ENCODE data around the gene HORMAD2. TPM values are rescaled to one million over a fixed set of nuclear protein-coding genes. Genes with fewer than 3 reads are reported as not detected.
"Not testable (repeated sequence)": the region's sequence is repeated elsewhere in the genome, so short reads cannot be mapped to it uniquely, and the experiment has no call there.

HORMAD2 gene
- polyA plus RNA-seq, 1 donor = not detected

DNA sequence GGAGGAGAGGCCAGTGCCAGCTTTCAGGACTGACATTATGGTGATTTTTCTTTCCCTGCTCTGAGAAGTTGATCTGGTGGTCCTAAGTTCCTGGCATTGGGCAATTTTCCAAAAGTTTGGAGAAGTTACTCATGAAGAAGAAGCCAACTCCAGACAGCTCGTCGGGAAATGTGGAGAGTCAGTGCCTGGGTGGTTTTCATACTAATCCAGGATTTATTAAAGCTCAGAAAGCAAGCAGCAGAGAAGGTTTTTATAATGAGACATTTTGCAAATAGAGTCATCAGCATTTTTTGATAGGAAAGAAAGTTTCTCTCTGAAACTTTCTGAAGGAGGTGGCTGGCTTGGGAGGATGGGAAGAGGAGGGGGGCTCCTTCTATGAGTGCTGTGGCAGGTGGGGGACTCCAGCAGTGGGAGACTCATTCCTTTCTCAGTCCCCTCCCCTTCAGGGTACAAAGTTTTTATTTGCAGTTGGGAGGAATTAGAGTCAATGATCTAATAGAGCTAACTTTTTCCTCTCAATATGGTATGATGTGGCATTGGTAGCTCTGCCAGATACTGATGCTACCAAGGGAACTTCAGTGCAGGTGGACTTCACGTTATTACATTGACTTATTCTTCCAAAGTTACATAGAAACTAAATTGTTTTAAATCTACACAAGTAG lies 110.9 kb downstream of the HORMAD2 start:
- DNase-seq (ENCODE audit: low read depth) = no peak

DNA sequence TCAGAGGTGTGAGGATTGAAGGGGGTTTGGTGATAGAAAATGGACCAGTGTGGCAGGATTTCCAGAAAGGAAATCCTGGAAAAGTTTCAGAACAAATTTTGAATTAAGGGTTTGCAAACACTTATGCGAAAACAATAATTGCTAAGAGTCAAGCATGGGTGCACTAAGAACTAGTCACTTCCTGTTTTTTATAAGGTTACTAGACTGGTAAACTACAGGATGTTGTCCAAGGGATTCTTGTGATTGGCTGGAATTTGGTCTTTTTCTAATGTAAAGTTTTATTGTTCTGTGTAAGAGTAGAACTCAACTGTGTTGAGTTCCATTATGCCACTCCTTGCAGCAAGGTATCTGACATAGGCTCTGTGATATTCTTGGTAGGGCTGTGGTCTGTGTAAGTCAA lies 112.2 kb downstream of the HORMAD2 start:
- no peak for DNase-seq (ENCODE audit: low read depth)

DNA sequence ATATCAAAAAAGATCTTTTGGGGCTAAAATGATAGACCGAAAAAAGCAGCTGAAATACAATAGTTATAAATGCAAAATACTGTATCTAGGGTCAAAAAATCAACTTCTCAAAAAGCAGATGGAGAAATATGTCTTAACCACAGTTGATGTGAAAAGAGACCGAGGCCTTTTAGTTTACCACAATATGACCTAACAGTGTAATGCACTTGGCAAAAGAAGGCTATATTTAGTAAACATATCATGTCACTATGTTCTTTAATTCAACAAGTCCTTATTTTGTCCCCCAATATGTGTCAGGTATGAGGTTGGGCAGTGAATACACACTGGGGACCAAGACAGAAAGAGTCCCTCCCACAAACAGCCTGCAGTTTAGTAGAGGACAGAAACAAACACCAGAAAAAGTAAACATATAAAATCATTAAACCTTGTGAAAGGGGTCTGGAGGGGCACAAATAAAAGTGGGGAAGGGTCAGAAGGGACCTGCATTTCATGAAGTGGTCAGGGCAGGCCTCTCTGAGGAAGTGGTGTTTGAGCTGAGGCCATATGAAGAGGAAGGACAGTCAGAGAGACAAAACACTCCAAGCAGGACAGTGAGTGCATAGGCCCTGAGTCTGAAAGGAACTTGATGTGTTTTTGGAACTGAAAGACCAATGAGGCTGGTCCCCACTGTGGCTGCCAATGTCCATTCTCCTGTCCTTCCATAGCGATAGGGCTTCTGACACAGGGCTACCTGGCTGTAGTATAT lies 112.9 kb downstream of the HORMAD2 start:
- no peak for DNase-seq (ENCODE audit: low read depth)

DNA sequence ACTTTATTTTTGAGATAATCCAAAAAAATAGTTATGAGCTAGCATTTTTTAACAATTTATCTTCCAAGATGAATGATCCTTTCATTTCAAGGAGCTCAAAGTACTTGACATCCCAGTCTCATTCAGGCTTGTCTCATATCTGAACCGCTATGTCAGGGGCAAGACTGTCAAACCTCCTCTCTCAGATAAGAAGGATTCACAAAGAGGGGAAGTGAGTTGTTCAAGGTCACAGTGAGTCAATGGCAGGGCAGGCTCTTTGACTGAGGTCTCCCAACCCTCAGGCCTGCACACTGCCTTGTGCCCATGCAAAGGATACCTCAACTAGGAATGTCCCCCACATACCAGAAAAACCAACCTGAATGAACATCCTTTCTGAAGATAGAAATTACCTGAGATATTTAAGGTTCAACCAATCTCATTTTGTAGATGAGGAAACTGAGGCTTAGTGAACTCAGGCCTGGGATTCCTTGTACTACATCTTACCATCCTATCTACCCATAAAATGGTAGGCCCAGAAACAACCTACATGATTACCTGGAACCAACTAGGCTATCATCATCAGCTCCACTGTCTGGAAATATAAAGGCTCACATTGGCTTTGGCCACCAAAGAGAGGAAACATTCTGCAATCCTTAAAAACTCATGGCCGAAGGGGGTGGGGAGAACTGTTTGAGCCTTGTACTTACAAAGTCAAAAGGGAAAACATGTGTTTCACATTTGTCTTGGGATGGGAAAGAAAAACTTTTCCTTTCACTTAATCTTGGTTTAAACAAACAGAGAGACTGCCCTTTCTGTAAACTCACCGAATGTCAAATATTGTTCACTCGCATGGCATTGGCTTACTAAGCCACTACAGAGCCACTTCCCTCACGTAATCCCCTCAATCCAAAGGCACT lies 115.2 kb downstream of the HORMAD2 start:
- DNase-seq (ENCODE audit: low read depth) = peak; percentile 84

DNA sequence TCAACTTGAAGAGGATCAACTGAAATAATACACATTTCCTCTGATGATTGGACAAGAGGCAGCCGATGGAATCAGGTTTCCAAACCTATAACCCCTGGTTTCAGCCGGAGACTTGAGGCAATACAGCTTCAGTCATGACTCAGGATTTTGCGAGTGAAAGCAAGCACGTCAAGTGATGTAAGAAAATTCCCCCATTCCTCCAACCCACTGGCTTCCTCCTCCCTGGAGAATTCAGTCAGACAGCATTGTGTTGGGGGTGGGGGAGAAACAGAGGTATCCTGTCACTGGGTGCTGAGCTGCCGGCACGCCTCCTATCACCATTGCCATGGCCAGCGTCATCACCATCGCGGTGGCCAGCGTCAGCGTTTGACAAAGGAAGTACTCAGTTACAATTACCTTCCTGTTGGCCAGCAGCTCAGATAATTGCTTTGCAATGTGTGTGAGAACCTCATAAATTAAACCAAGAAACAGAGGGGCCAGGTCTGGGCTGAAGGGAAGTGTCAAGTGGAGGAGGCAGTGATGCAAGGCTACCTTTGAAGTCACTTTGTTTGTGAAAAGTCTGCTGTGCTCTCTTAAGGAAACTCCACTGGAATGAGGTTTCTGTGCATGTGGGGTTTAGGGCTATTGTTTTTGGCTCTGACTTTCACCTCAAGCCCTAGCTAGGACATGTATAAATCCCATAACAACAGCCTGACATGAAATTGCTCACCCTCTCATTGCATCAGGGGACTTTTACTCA lies 116.0 kb downstream of the HORMAD2 start:
- peak; percentile 86 for DNase-seq (ENCODE audit: low read depth)

DNA sequence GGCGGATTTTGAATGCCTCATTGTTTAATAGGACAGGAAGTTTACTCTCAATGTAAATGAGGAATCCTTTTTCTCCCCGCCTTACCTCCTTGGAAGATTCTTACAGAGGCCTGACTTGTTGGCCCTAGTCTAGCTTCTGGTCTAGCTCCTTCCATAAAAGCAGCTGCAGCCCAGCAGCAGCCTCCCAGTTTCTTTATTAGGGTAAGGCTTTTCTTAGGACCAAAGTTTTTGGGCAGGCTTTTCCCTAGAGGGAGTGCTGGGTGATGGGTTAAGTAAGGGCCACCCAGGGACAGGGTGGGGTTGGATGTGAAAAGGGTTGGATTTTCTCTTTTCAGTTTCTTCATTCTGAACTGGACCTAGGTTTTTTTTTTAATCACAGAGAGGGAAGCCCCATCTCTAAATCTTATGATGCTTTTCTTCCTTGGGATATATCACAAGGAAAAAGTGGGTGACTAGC lies 116.6 kb downstream of the HORMAD2 start:
- DNase-seq (ENCODE audit: low read depth) = no peak

DNA sequence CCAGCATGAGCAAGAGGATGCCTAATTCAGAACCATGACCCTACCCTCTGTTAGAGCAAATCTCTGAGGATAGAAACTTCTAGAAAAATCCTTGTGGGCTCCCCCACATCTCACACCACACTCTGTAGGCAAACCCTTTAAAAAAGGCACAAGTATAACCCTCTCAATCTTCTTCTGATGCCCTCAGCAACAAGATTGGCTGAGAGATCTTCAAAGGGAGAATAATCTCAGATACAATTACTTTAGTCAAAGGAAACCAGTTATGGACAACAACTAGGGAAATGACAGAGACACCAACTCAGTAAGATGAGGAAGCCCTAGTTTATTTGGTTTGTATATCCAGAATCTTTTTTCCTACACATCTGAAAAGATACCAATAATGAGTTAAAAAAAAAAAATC lies 117.1 kb downstream of the HORMAD2 start:
- DNase-seq (ENCODE audit: low read depth) = no peak

DNA sequence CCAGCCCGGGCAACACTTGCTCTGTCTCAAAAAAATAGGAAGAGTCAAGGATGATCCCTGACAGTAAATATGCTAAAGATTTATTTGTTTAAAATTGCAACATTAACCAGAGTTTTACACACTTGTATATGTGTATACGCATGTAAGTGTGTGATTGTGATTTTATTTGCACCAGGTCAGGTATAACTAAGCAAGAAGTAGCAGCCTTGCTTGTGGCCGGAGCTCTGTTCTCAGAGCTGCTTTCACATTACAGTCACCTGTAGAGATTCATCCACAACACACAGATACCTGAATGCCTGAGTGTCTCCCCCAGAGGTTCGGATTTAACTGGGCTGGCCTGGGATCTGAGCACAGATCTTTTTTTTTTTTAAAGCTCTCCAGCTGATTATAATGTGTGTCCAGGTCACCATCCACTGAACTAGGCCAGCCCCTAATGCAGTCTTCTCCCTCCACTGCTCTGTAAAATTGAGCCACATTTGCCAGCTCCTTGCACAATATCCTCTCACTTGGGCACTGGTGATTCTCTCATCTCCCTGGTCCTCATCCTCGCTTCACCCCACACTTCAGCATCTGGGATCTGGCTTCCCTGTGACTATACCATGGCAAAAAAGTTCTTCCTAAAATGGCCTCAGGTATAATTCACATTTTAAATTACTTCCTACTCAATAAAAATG lies 118.0 kb downstream of the HORMAD2 start:
- no peak for DNase-seq (ENCODE audit: low read depth)

DNA sequence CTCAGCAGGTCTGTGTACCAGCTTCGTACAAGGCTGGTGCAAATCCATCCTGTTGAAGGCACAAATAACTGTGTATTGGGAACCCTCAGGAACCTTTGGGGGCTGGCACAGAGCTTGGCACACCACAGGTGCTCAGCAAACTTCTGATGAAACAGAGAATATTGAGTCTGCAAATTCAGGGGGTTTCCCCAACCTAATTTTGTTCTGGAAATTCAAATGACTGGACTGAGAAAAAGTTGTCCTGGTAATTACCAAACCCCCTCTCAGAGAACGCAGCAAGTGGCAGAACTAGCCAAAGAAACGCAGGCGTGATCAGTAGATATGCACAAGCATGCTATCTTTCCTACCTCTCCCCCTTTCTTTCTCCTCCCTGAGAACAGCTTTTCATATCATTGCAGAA lies 118.7 kb downstream of the HORMAD2 start:
- no peak for DNase-seq (ENCODE audit: low read depth)

DNA sequence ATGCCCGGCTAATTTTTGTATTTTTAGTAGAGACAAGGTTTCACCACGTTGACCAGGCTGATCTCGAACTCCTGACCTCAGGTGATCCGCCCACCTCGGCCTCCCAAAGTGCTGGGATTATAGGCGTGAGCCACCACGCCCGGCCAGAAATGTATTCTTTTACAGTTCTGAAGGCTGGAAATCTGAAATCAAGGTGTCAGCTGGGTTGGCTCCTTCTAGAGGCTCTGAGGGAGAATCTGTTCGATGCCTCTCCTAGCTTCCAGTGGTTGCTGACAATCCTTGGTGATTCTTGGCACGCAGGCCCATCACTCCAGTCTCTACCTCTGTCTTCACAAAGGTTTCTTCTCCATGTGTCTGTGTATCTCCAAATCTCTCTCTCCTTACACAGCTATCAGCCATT lies 120.6 kb downstream of the HORMAD2 start:
- not testable (repeated sequence) for DNase-seq (ENCODE audit: low read depth)

DNA sequence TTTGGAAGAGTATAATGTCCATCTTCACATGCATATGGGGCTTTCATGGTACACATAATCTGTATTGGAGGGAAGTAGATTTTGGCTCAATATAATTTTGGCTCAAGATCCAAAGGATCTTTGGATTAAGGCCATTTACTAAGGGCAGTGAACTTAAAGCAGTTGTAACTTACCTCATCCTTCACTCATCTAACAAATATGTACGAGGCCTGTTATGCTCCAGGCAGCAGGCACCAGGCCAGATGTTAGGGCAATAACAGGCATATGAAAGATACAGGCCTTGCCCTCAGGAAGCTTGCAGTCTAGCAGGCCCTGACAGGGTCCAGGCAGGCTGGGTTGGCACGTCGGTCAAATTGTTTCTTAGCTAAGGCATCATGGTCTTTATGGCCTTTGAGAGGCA lies 121.7 kb downstream of the HORMAD2 start:
- no peak for DNase-seq (ENCODE audit: low read depth)

DNA sequence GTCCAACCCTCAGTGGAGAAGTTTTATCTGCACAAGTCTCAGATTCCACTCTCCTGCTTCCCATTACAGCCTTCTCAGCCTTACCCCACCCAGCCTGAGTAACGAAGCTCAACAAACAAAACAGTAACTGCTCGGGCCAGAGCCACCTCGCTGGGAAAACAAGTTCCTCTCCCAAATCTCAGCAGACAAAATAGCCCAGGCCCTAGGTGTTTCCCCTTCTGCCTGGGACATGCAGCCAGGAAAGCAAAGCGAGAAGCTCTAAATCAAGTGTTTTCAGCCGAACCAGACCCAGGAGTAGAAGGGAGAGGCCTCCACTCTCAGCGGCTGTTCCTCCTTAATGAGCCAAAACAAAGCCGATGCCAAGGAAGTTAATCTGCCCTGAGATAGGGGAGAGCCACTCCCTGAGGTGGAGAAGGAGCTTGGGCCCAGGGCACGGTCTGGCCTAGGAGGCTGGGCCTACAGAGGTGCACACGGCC lies 122.3 kb downstream of the HORMAD2 start:
- DNase-seq (ENCODE audit: low read depth) = no peak

DNA sequence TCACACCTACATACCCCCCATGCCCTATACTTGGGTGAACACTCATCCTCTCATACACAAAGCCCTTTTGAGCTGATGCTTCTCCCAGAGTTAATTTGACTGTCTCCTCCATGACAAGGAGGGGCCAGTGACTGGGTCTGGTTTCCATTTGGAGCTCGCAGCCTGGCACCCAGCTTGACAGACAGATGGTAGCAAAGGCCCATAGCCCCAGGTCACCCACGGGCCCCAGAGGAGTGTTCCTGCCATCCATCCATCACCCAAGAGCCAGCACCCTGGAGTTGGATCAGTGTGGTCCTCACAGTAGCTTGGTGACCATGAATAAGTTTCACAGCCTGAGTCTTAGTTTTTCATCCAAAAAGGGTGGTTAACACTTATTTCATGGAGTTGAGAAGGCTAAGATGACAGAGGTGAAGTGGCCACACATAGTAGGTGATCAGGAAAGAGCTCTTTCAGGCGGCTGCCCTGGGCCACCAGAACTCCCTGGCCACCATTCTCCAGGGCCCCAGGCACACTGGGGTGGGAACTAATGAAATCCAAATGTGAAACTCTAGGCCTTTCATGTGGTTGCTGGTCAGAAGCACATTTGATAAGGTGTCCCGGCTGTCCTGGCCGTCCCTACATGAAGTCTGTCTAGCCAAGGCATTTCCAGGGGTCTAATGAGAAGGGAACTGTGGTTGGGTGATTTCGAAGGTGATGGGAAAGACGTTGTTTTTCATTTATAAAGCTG lies 123.9 kb downstream of the HORMAD2 start:
- DNase-seq (ENCODE audit: low read depth) = no peak

DNA sequence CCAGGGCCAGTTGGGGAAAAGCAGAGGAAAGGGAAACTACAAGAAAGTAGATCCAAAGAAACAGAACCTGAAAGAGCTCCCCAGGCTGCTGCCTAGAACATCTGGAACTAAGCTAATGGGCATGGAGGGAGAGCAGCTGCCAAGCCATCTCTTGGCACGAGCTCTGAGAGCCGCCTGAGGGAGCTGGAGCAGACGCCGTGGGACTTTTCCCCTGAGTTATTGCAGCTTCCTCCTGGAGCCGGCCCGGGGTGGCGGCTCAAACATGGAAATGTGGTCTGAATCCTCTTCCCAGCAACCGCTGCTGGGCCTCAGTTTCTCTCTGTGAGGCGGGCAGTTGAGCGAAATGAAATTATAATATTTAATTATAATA lies 124.5 kb downstream of the HORMAD2 start:
- DNase-seq (ENCODE audit: low read depth) = no peak

DNA sequence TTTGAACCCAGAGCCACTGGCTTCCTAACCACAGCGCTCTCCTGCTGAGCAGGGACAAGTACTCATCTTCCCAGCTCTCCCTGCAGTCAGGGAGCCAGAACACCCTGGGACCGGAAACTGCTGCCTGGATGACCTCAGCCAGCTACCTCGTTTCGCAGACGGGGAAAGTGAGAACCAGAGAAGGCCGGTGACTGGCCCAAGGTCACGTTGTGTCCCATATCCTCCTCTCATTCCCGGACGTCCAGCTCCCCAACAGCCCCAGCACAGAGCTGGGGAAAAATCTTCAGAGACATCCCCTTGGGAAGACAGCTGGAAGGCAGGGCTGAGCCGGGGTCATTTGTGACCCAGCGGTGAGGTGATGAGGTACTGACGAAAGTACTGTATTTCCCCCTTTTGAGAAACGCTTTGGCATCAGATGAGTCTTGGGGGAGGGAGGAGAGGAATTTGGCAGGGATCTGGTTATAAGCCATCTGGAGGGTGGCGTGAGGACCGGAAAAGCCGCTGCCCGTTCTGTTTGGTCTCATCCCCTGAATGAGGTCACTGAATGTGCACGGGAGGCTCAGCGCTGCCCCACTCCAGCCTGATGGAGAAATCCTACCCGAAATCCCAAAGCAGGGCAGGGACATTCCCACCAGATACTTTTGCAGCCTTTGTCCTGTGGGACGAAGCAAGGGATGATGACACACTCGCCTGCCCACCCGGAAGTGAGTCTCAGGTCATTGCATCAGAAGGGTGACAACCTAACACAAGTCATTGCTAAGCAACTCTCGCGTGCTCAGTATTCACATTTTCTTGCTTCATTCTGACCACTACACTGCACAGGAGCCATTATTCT lies 125.2 kb downstream of the HORMAD2 start:
- DNase-seq (ENCODE audit: low read depth) = no peak

DNA sequence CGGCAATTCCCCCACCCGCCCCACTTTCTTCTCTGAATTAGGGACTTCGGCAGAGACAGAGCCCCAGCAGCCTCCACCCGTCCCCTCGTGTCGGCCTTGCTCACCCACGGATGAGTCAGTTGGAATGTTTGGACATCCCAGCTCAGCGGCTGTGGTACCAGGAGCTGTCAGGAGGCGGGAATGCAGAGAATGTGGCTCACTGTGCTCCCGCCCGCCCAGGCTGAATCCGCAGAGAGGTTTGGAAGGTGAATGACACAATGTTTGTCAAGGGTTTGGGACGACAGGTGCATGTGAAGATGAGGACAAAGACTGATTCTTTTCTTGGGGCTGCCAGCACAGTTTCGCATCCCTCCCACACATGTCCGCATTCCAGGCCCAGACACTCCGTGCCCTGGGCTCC lies 126.7 kb downstream of the HORMAD2 start:
- DNase-seq (ENCODE audit: low read depth) = no peak

DNA sequence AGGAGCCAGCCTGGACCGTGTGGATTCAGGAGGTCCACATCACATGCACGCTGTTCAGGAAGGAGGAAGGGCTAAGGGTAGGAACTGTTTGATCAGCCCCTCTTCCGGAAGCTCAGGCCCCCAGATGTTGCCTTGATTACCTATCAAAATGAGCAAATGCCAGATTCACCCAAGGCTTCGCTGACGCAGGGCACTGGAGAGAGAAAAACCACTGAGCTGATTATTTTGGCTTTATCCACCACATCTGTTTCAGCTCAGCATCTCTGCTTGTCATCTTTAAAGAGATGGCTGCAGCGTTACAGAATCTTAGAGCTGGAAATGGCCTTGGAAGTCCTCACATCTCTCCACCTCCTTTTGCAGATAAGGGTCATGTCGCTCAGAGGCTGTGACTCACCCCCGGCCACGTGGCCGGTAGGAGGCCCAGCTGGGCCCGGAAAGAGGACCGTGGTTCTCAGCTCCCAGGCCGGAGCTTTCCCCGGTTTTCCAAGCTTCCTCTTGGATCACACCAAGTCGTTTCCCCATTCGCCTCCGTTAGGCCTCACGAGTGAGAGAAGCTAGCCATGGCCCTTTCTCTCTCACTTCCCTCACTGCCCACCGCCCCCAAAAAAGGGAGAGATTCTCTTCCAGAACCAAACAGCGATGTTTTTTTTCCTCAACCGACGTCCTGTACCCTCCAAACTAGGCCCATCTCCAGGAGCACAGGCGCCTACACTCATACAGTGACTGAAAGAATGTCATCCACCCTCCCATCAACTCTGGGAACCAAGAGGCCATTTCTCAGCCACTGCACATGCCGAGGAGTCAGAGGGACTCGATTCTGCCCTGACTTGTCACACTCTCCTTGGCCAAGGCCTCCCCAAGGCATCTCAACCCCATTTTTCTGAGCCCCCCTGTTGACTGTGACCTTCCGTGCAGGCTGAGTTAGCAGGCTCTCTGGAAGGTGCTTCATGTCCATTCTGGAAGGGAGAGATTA lies 128.7 kb downstream of the HORMAD2 start:
- peak; percentile 60 for DNase-seq (ENCODE audit: low read depth)

DNA sequence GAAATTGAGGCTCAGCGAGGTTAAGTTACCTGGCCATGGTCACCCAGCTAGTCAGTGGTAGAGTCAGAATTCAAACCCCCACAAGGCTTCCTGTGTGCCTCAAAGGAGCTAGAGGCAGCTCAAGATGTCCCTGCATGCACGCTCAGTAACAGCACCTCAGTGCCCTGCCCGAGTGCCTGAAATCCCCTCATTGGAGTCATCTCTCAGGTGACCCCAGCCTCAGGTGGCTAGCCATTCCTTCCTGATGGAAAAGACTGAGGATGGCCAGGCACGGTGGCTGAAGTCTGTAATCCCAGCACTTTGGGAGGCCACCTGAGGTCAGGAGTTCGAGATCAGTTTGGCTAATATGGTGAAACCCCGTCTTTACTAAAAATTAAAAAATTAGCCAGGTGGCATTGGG lies 129.4 kb downstream of the HORMAD2 start:
- no peak for DNase-seq (ENCODE audit: low read depth)

Data from forelimb muscle (tissue), 1 donor.